ENCODE results near the gene MIGA2.

Gene MIGA2

DNA sequence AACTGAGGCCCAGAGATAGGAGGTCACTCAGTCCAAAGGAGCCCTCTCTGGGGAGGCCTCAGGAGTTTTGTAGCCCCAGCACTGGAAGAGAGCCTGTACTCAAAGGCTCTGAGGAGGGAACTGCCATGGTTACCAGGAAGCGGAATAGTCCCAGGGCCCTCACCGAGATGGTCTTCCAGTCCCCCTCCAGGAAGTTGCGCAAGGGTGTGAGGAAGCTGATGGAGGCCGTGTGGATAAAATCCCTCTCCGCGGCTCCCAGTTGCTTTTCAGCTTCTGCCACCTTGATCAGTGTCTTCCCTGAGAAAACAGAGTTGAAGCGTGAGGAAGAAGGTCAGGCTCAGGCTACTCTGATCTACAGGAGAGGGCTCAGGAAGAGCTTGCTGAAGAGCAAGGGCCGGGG is 21.8 kb upstream of the MIGA2 start:
- DNase-seq = no peak
- Histone ChIP-seq H3K9me3 (ENCODE audit: control insufficient read depth, low read length) (no peaks in the 10 kb centered on the region), H3K4me3 (ENCODE audit: insufficient read depth in 1 of 2, low read depth in 1 of 2, low read length in 2 of 2) (no peak overlapping the region), H3K18ac (ENCODE audit: low read depth in 1 of 2, low read length in 2 of 2) (no peak overlapping the region), H4K8ac (ENCODE audit: low read length) (no peak overlapping the region), H3K36me3 (ENCODE audit: control insufficient read depth in 1 of 2, insufficient read depth in 2 of 2, low read depth in 1 of 2, low read length in 2 of 2) (peaks cover 31 to 59% of the 10 kb centered on the region in 2 experiments), H3K4ac (ENCODE audit: low read depth in 1 of 2, low read length in 2 of 2) (no peak overlapping the region), H3K27ac (ENCODE audit: low read length, poor library complexity, severe bottlenecking) (no peak overlapping the region), H3K4me2 (ENCODE audit: low read length, poor library complexity, severe bottlenecking) (no peak overlapping the region), H2AK5ac (ENCODE audit: low read length, severe bottlenecking) (no peak overlapping the region), H3K79me1 (replicated peaks; ENCODE audit: low read length, poor library complexity, severe bottlenecking) (peaks cover 33% of the 10 kb centered on the region), H2AFZ (ENCODE audit: low read depth, low read length) (no peak overlapping the region), H3K27me3 (ENCODE audit: control insufficient read depth in 1 of 2, insufficient read depth in 1 of 2, low read length in 2 of 2) (no peaks in the 10 kb centered on the region), H3K23ac (ENCODE audit: low read length in 2 of 2) (no peak overlapping the region), H2BK120ac (ENCODE audit: low read depth, low read length) (no peak overlapping the region), H4K91ac (ENCODE audit: low read length) (no peak overlapping the region), H2BK15ac (ENCODE audit: low read depth, poor library complexity, severe bottlenecking) (no peak overlapping the region), H3K4me1 (ENCODE audit: control insufficient read depth, insufficient read depth, low read depth, low read length) (peaks cover 5% of the 10 kb centered on the region), H3K9ac (ENCODE audit: low read length) (no peak overlapping the region), H2BK12ac (ENCODE audit: low read length in 2 of 2) (no peak overlapping the region), H2BK5ac (ENCODE audit: low read depth, low read length, poor library complexity, severe bottlenecking) (no peak overlapping the region), H3K14ac (ENCODE audit: low read length in 2 of 2) (no peak overlapping the region)
- 94% methylated on average over 8 of the region's 8 CpGs for WGBS

DNA sequence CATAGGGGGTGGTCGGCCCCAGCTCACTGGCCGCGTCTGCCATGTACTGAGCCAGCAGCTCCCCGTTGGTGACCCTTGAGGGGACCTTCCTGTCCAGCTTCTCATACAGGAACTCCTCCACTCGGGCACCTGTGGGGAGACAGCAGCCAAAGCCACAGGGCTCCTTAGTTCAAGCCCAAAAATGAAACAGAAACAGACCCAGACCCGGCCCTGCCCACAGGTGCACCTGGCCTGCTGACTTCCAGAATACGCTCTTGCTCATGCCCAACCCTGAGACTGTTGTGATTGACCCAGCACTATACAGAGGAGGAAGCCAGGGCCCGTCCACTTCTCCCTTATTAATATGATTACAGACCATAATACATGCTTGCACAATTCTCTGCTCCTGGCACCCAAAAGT is 15.3 kb upstream of the MIGA2 start:
- Histone ChIP-seq H3K9me3 (ENCODE audit: control insufficient read depth, low read length) (no peaks in the 10 kb centered on the region), H3K14ac (ENCODE audit: low read length in 2 of 2) (no peak overlapping the region), H3K79me1 (replicated peaks; ENCODE audit: low read length, poor library complexity, severe bottlenecking) (peaks cover 10% of the 10 kb centered on the region), H3K36me3 (ENCODE audit: control insufficient read depth in 1 of 2, insufficient read depth in 2 of 2, low read depth in 1 of 2, low read length in 2 of 2) (peaks cover 0 to 9% of the 10 kb centered on the region in 2 experiments), H3K18ac (ENCODE audit: low read depth in 1 of 2, low read length in 2 of 2) (no peak overlapping the region), H3K27ac (ENCODE audit: low read length, poor library complexity, severe bottlenecking) (no peak overlapping the region), H2BK12ac (ENCODE audit: low read length in 2 of 2) (no peak overlapping the region), H2BK120ac (ENCODE audit: low read depth, low read length) (no peak overlapping the region), H2BK15ac (ENCODE audit: low read depth, poor library complexity, severe bottlenecking) (no peak overlapping the region), H3K27me3 (ENCODE audit: control insufficient read depth in 1 of 2, insufficient read depth in 1 of 2, low read length in 2 of 2) (no peaks in the 10 kb centered on the region), H3K9ac (ENCODE audit: low read length) (no peak overlapping the region), H4K8ac (ENCODE audit: low read length) (no peak overlapping the region), H2AK5ac (ENCODE audit: low read length, severe bottlenecking) (no peak overlapping the region), H2AFZ (ENCODE audit: low read depth, low read length) (no peak overlapping the region), H3K4me1 (ENCODE audit: control insufficient read depth, insufficient read depth, low read depth, low read length) (peaks cover 27% of the 10 kb centered on the region), H4K91ac (ENCODE audit: low read length) (no peak overlapping the region), H3K23ac (ENCODE audit: low read length in 2 of 2) (no peak overlapping the region), H3K4ac (ENCODE audit: low read depth in 1 of 2, low read length in 2 of 2) (no peak overlapping the region), H2BK5ac (ENCODE audit: low read depth, low read length, poor library complexity, severe bottlenecking) (no peak overlapping the region), H3K4me2 (ENCODE audit: low read length, poor library complexity, severe bottlenecking) (no peak overlapping the region), H3K4me3 (ENCODE audit: insufficient read depth in 1 of 2, low read depth in 1 of 2, low read length in 2 of 2) (no peak overlapping the region)
- no peak for DNase-seq
- 93% methylated on average over 8 of the region's 8 CpGs for WGBS

DNA sequence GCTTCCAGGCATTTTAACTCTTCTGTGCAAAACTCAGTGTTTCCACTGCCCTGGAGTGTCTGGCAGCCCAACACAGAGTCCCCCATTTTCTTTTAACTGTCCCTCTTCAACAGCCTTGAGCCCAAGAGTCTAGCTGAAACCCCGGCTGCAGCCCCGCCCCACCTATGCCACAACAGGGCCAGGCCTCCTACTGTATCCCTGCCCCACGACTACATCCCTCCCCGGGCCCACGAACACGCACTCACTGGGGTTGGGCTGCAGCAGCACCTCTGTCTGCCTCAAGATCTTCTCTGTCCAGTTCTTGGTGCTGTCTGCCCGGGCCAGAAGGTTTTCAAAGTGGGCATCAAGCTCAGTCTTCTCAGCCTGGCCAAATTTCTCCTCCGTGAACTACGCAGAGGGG is 14.4 kb upstream of the MIGA2 start:
- H3K23ac ChIP-seq (ENCODE audit: low read length in 2 of 2) = no peak overlapping the region
- no peak overlapping the region for H2BK12ac ChIP-seq (ENCODE audit: low read length in 2 of 2)
- no peak overlapping the region for H3K9ac ChIP-seq (ENCODE audit: low read length)
- no peaks in the 10 kb centered on the region for H3K27me3 ChIP-seq (ENCODE audit: control insufficient read depth in 1 of 2, insufficient read depth in 1 of 2, low read length in 2 of 2)
- H2BK15ac ChIP-seq (ENCODE audit: low read depth, poor library complexity, severe bottlenecking) = no peak overlapping the region
- no peak overlapping the region for H3K18ac ChIP-seq (ENCODE audit: low read depth in 1 of 2, low read length in 2 of 2)
- no peak overlapping the region for H2AK5ac ChIP-seq (ENCODE audit: low read length, severe bottlenecking)
- H2BK120ac ChIP-seq (ENCODE audit: low read depth, low read length) = no peak overlapping the region
- H3K14ac ChIP-seq (ENCODE audit: low read length in 2 of 2) = no peak overlapping the region
- H4K91ac ChIP-seq (ENCODE audit: low read length) = no peak overlapping the region
- H3K27ac ChIP-seq (ENCODE audit: low read length, poor library complexity, severe bottlenecking) = no peak overlapping the region
- no peaks in the 10 kb centered on the region for H3K9me3 ChIP-seq (ENCODE audit: control insufficient read depth, low read length)
- no peak overlapping the region for H3K4me3 ChIP-seq (ENCODE audit: insufficient read depth in 1 of 2, low read depth in 1 of 2, low read length in 2 of 2)
- no peak overlapping the region for H4K8ac ChIP-seq (ENCODE audit: low read length)
- no peak overlapping the region for H2AFZ ChIP-seq (ENCODE audit: low read depth, low read length)
- H3K4me1 ChIP-seq (ENCODE audit: control insufficient read depth, insufficient read depth, low read depth, low read length) = peaks cover 36% of the 10 kb centered on the region
- H3K4ac ChIP-seq (ENCODE audit: low read depth in 1 of 2, low read length in 2 of 2) = no peak overlapping the region
- WGBS = 94% methylated on average over 9 of the region's 9 CpGs
- H3K36me3 ChIP-seq (ENCODE audit: control insufficient read depth in 1 of 2, insufficient read depth in 2 of 2, low read depth in 1 of 2, low read length in 2 of 2) = peaks cover 0 to 9% of the 10 kb centered on the region in 2 experiments
- H2BK5ac ChIP-seq (ENCODE audit: low read depth, low read length, poor library complexity, severe bottlenecking) = no peak overlapping the region
- H3K79me1 ChIP-seq (replicated peaks; ENCODE audit: low read length, poor library complexity, severe bottlenecking) = peaks cover 10% of the 10 kb centered on the region
- H3K4me2 ChIP-seq (ENCODE audit: low read length, poor library complexity, severe bottlenecking) = no peak overlapping the region
- no peak for DNase-seq

DNA sequence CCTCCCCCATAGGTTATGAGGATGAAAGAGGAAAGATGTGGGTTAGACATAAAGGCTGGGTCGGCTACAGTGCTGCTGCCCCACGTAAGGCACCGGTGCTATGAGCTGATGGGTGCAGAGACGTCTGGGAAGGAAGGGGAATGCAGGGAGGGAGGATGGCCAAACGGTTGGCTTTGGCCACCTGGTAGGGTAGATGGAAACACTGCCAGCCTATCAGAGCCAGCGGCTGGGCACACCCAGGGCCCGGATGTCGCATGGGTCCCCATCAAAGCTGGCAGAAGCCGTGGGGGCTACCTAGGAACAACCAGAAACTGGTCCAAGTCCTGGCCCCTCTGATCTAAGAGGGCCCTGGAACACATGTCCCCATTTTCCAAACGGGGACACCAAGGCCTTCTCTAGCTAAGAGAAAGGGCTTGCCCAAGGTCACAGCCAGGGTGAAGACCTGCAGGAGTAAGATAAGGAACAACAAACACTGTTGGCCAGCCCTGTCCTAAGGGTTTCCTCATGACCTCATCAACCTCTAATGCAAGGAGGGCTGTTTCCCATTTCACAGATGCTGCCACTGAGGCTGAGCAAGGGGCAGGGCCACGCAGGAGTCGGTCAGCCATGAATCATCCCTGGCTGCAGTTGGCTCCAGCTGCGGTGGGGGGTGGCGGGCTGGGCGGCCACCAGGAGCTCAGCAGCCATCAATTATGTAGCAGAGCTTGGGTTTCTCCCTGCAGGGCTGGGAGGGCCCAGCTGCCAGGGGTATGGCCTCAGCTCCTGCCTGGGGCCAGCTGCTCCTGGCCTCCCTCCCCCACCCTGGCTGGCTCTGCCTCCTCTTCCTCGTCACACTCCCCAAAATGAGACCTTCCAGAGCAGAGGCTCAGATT is 13.2 kb upstream of the MIGA2 start:
- H2BK120ac ChIP-seq (ENCODE audit: low read depth, low read length) = no peak overlapping the region
- H2BK5ac ChIP-seq (ENCODE audit: low read depth, low read length, poor library complexity, severe bottlenecking) = no peak overlapping the region
- no peak overlapping the region for H2BK15ac ChIP-seq (ENCODE audit: low read depth, poor library complexity, severe bottlenecking)
- peak overlapping the region; percentile 76 for H2AK5ac ChIP-seq (ENCODE audit: low read length, severe bottlenecking)
- no peaks in the 10 kb centered on the region for H3K9me3 ChIP-seq (ENCODE audit: control insufficient read depth, low read length)
- H3K18ac ChIP-seq (ENCODE audit: low read depth in 1 of 2, low read length in 2 of 2) = peak overlapping the region in 1 of 2 experiments; percentile 31
- no peak overlapping the region for H3K4ac ChIP-seq (ENCODE audit: low read depth in 1 of 2, low read length in 2 of 2)
- H3K9ac ChIP-seq (ENCODE audit: low read length) = peak overlapping the region; percentile 53
- H3K36me3 ChIP-seq (ENCODE audit: control insufficient read depth in 1 of 2, insufficient read depth in 2 of 2, low read depth in 1 of 2, low read length in 2 of 2) = peaks cover 0 to 9% of the 10 kb centered on the region in 2 experiments
- peaks cover 14% of the 10 kb centered on the region for H3K79me1 ChIP-seq (replicated peaks; ENCODE audit: low read length, poor library complexity, severe bottlenecking)
- H4K8ac ChIP-seq (ENCODE audit: low read length) = peak overlapping the region; percentile 22
- no peak overlapping the region for H3K14ac ChIP-seq (ENCODE audit: low read length in 2 of 2)
- no peak overlapping the region for H3K4me3 ChIP-seq (ENCODE audit: insufficient read depth in 1 of 2, low read depth in 1 of 2, low read length in 2 of 2)
- peak overlapping the region; percentile 22 to 31 for H2BK12ac ChIP-seq (ENCODE audit: low read length in 2 of 2)
- H3K27me3 ChIP-seq (ENCODE audit: control insufficient read depth in 1 of 2, insufficient read depth in 1 of 2, low read length in 2 of 2) = no peaks in the 10 kb centered on the region
- WGBS = 76% methylated on average over 16 of the region's 16 CpGs
- H3K27ac ChIP-seq (ENCODE audit: low read length, poor library complexity, severe bottlenecking) = peak overlapping the region; percentile 50
- peak overlapping the region in 1 of 2 experiments; percentile 20 for H3K23ac ChIP-seq (ENCODE audit: low read length in 2 of 2)
- peak overlapping the region; percentile 10 for H2AFZ ChIP-seq (ENCODE audit: low read depth, low read length)
- H4K91ac ChIP-seq (ENCODE audit: low read length) = no peak overlapping the region
- no peak overlapping the region for H3K4me2 ChIP-seq (ENCODE audit: low read length, poor library complexity, severe bottlenecking)
- DNase-seq = peak; percentile 72
- peaks cover 42% of the 10 kb centered on the region for H3K4me1 ChIP-seq (ENCODE audit: control insufficient read depth, insufficient read depth, low read depth, low read length)

Data from mesenchymal stem cell (in vitro differentiated cells and primary cell).